ENCODE data around the gene TM2D1.

- TF ChIP-seq RBBP5 (conservative IDR thresholded peaks at IDR 0.05) = no peak
- no peak for TF ChIP-seq NR2C2 (IDR thresholded peaks at IDR 0.05; ENCODE audit: borderline replicate concordance, control insufficient read depth, insufficient read length, low read depth)
- no peak for TF ChIP-seq NBN (IDR thresholded peaks at IDR 0.05)
- no peak for TF ChIP-seq ZNF24 (IDR thresholded peaks at IDR 0.05)
- no peak for TF ChIP-seq EZH2 (IDR thresholded peaks at IDR 0.05; ENCODE audit: borderline replicate concordance, control insufficient read depth, low read depth, low read length)
- no peak for TF ChIP-seq ELK1 (IDR thresholded peaks at IDR 0.05; ENCODE audit: low read depth, low read length)
- TF ChIP-seq SP1 (IDR thresholded peaks at IDR 0.05; ENCODE audit: low read depth, low read length) = no peak
Observed at GRCh38 chr1:61644303-61644702, 80.6 kb downstream of the TM2D1 start.

Data from GM12878 (cell line).